Left ventricle myocardium inferior (tissue), 1 donor: ENCODE measurements around the gene STK11. TPM values are rescaled to one million over a fixed set of nuclear protein-coding genes. Genes with fewer than 3 reads are reported as not detected.

Source experiments
- DNase-seq: peaks from one replicate; pipeline ENCODE4 v3.0.0-alpha.2; 2020
- H3K27ac ChIP-seq: fragments of 200-600 bp; replicated peaks from 2 replicates; pipeline ENCODE4 v1.8.0; 2021
- H3K27me3 ChIP-seq: fragments of 200-600 bp; 2 replicates; pipeline ENCODE4 v1.8.0; 2021; ENCODE audit warnings: low read depth
- H3K36me3 ChIP-seq: fragments of 200-600 bp; 2 replicates; pipeline ENCODE4 v1.8.0; 2021
- H3K4me1 ChIP-seq: fragments of 200-600 bp; 2 replicates; pipeline ENCODE4 v1.8.0; 2021
- H3K4me3 ChIP-seq: fragments of 200-600 bp; 2 replicates; pipeline ENCODE4 v1.8.0; 2021; ENCODE audit warnings: mild to moderate bottlenecking, moderate library complexity
- H3K9me3 ChIP-seq: fragments of 200-600 bp; replicated peaks from 2 replicates; pipeline ENCODE4 v1.8.0; 2021
- CTCF ChIP-seq: fragments of 200-600 bp; IDR thresholded peaks from 2 replicates; pipeline ENCODE4 v1.8.0; 2021; ENCODE audit warnings: antibody characterized with exemption, mild to moderate bottlenecking, borderline replicate concordance
- intact Hi-C: fragments of 100-400 bp; cut with micrococcal nuclease; formaldehyde crosslinking; loops from one replicate; pipeline ENCODE4 v1.11.0; 2022
- total RNA-seq: library from RNA; stranded (reverse); fragmentation: NEBNext Ultra II Directional; extraction: Animal tissue kit (Norgen Biotek cat#: 25700); gene quantifications from one replicate; pipeline ENCODE4 v1.2.1, GENCODE V29; 2021
- donor health status: DM: no; HTN: yes; CAD: no; lungs with severe emphysema.

STK11 gene
- total RNA-seq, 1 donor from 2014 or later: 50.1 TPM

- peaks cover 29% of the 10 kb centered on the region for H3K36me3 ChIP-seq
- peak overlapping the region; percentile 93 for H3K4me3 ChIP-seq
- intact Hi-C loops: no loop called here
- DNase-seq: peak; percentile 88
- TF ChIP-seq CTCF: peak; percentile 85
- peak overlapping the region; percentile 100 for H3K27ac ChIP-seq
- no peaks in the 10 kb centered on the region for H3K9me3 ChIP-seq
- H3K27me3 ChIP-seq: no peaks in the 10 kb centered on the region
- H3K4me1 ChIP-seq: peaks cover 85% of the 10 kb centered on the region
These were observed 43.3 kb downstream of the STK11 start for GRCh38 chr19:1248786-1249297.

GRCh38 chr19:1249298-1249989, 43.9 kb downstream of the STK11 start:
- intact Hi-C loops: no loop called here
- Histone ChIP-seq H3K27ac (peak overlapping the region; percentile 100), H3K4me3 (peak overlapping the region; percentile 93), H3K27me3 (no peaks in the 10 kb centered on the region), H3K36me3 (peaks cover 35% of the 10 kb centered on the region), H3K4me1 (peaks cover 85% of the 10 kb centered on the region), H3K9me3 (no peaks in the 10 kb centered on the region)
- peak; percentile 95 for DNase-seq
- TF ChIP-seq CTCF: no peak

- H3K9me3 ChIP-seq: no peaks in the 10 kb centered on the region
- intact Hi-C loops: no loop called here
- no peak for DNase-seq
- TF ChIP-seq CTCF: no peak
- H3K27me3 ChIP-seq: no peaks in the 10 kb centered on the region
- H3K36me3 ChIP-seq: peaks cover 41% of the 10 kb centered on the region
- H3K27ac ChIP-seq: peak overlapping the region; percentile 100
- peak overlapping the region; percentile 93 for H3K4me3 ChIP-seq
- peaks cover 85% of the 10 kb centered on the region for H3K4me1 ChIP-seq
These were observed 44.4 kb downstream of the STK11 start for GRCh38 chr19:1249990-1250436.

- Histone ChIP-seq H3K4me3 (peak overlapping the region; percentile 93), H3K36me3 (peaks cover 47% of the 10 kb centered on the region), H3K27ac (peak overlapping the region; percentile 100), H3K9me3 (no peaks in the 10 kb centered on the region), H3K27me3 (no peaks in the 10 kb centered on the region), H3K4me1 (peaks cover 85% of the 10 kb centered on the region)
- no peak for TF ChIP-seq CTCF
- DNase-seq: peak; percentile 74
- intact Hi-C loops: no loop called here
These were observed 45.1 kb downstream of the STK11 start for GRCh38 chr19:1250437-1251260.

GRCh38 chr19:1251330-1252220, 46.0 kb downstream of the STK11 start:
- Histone ChIP-seq H3K4me3 (peak overlapping the region; percentile 93), H3K27ac (peak overlapping the region; percentile 100), H3K4me1 (peaks cover 85% of the 10 kb centered on the region), H3K36me3 (peaks cover 56% of the 10 kb centered on the region), H3K9me3 (no peaks in the 10 kb centered on the region), H3K27me3 (no peaks in the 10 kb centered on the region)
- TF ChIP-seq CTCF: no peak
- peak; percentile 84 for DNase-seq
- intact Hi-C loops: no loop called here
